Cardiac muscle cell (in vitro differentiated cells and primary cell): ENCODE data around the gene GNAZ. TPM values are rescaled to one million over a fixed set of nuclear protein-coding genes. Genes with fewer than 3 reads are reported as not detected.

Experiments
- DNase-seq, 2 donors: peaks; one replicate each; pipeline versions ENCODE4 v3.0.0 to v3.0.0-alpha.2; 2010 to 2017; ENCODE audit warnings: low read depth in 1 of 2, low spot score in 1 of 2
- H3K27ac ChIP-seq: fragments of 200-600 bp; sonication (generic); 2 replicates; pipeline ENCODE4 v1.5.1; 2016
- H3K27me3 ChIP-seq: fragments of 200-600 bp; sonication (generic); 2 replicates; pipeline ENCODE4 v1.6.0; 2016; ENCODE audit warnings: control low read depth
- H3K36me3 ChIP-seq: fragments of 200-600 bp; sonication (generic); 2 replicates; pipeline ENCODE4 v1.5.1; 2016; ENCODE audit warnings: control low read depth
- H3K4me1 ChIP-seq: fragments of 200-600 bp; sonication (generic); 2 replicates; pipeline ENCODE4 v1.8.1; 2017; ENCODE audit warnings: low read depth, mild to moderate bottlenecking, mixed run types
- H3K4me3 ChIP-seq: fragments of 200-600 bp; sonication (generic); 2 replicates; pipeline ENCODE4 v1.5.1; 2016; ENCODE audit warnings: mild to moderate bottlenecking
- H3K9me3 ChIP-seq: fragments of 200-600 bp; sonication (generic); 2 replicates; pipeline ENCODE4 v1.5.1; 2017; ENCODE audit warnings: low read depth, mild to moderate bottlenecking, control low read depth
- polyA plus RNA-seq: library from polyadenylated mRNA; unstranded; fragments of >200 nt; fragmentation: Nextera tagmentation; extraction: Ambion mirVana; gene quantifications from 2 replicates; pipeline ENCODE4 v1.2.1, GENCODE V29; 2016
- total RNA-seq: library from RNA; depleted of rRNA; stranded (reverse); fragments of >200 nt; gene quantifications from 2 replicates; pipeline ENCODE4 v1.2.3, GENCODE V29; 2016
- TF ChIP-seq, protein P1 (sequence below): IDR thresholded peaks from 2 replicates; pipeline ENCODE4 v1.5.1; 2012; ENCODE audit warnings: low read depth, mild to moderate bottlenecking, low read length

GNAZ gene
- total and polyA plus RNA-seq, 2 experiments from 2014 or later: 1.8 to 3.7 TPM

DNA sequence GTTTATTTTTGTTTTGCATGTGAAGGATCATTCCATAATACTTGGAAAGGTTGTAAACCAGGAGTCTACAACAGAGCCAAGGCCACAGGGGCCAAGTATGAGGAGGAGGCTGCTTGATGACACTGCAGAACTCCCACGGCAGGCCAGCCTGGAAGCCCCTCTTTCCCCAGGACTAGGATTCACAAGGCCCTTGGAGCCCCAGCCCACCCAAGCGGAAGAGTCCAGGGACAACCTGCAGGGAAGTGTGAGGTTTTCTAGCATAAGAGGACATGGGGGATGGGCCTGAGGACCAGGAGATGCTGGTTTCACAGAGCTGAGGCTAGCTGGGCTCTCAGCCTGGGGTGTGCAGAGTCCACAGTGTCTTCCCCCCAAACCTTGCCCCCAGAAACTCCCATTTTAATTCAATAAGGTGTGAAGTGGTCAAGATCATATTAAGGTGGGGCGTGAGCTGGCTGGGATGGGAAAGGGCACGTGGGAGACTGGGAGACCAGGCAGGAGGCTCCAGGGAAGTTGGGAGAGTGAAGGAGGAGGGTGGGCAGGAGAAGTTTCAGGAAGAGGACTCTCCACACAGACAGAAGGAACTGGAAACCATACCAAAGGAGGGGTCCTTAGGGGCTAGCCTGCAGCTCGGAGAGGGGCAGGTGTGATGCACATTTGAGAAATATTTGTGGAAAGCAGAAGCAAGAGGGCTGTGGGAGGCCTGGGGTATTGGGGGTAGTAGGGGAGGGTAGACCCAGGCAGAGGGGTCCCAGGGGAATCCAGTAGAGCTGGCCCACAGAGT lies 12.4 kb downstream of the GNAZ start:
- H3K36me3 ChIP-seq: no peaks in the 10 kb centered on the region
- H3K27ac ChIP-seq: no peak overlapping the region
- no peak for DNase-seq
- TF ChIP-seq, protein P1, sequence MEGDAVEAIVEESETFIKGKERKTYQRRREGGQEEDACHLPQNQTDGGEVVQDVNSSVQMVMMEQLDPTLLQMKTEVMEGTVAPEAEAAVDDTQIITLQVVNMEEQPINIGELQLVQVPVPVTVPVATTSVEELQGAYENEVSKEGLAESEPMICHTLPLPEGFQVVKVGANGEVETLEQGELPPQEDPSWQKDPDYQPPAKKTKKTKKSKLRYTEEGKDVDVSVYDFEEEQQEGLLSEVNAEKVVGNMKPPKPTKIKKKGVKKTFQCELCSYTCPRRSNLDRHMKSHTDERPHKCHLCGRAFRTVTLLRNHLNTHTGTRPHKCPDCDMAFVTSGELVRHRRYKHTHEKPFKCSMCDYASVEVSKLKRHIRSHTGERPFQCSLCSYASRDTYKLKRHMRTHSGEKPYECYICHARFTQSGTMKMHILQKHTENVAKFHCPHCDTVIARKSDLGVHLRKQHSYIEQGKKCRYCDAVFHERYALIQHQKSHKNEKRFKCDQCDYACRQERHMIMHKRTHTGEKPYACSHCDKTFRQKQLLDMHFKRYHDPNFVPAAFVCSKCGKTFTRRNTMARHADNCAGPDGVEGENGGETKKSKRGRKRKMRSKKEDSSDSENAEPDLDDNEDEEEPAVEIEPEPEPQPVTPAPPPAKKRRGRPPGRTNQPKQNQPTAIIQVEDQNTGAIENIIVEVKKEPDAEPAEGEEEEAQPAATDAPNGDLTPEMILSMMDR: no peak
- H3K9me3 ChIP-seq: no peaks in the 10 kb centered on the region
- H3K4me1 ChIP-seq: no peaks in the 10 kb centered on the region
- no peaks in the 10 kb centered on the region for H3K27me3 ChIP-seq
- no peak overlapping the region for H3K4me3 ChIP-seq

DNA sequence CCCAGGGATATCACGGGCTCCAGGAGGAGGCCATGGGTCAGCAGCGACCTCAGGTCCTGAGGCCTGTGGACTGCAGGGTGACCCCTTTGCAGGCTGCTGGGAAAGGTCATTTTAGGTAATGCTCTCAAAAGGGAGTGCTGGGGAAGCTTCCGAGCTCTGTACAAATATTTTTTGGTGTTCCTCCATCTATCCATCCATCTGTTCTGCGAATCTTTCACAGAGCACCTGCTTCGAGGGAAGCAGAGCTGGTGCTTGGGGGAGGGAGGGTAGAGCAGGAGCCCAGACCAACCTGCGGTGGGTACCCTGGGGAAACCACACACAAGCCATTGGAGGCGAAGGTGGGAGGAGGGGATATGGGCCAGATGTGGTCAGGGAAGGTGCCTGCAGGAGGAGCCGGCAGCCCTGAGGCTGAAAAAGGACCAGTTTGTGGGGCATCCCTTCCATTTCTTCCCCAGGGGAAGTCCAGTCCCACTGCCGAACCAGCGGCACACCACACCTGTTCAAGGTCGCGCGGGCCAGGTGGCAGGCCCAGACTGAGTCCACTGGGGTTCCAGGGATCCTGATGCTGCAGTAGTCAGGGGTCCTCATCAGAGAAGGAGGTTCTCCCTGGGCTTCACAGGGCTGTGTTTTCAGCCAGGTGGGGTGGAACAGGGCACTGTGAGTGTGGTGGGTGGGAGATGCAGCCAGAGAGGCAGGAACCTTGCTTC lies 13.1 kb downstream of the GNAZ start:
- TF ChIP-seq, protein P1: no peak
- Histone ChIP-seq H3K4me3 (no peak overlapping the region), H3K4me1 (no peaks in the 10 kb centered on the region), H3K36me3 (no peaks in the 10 kb centered on the region), H3K27ac (no peak overlapping the region), H3K27me3 (no peaks in the 10 kb centered on the region), H3K9me3 (no peaks in the 10 kb centered on the region)
- no peak for DNase-seq

DNA sequence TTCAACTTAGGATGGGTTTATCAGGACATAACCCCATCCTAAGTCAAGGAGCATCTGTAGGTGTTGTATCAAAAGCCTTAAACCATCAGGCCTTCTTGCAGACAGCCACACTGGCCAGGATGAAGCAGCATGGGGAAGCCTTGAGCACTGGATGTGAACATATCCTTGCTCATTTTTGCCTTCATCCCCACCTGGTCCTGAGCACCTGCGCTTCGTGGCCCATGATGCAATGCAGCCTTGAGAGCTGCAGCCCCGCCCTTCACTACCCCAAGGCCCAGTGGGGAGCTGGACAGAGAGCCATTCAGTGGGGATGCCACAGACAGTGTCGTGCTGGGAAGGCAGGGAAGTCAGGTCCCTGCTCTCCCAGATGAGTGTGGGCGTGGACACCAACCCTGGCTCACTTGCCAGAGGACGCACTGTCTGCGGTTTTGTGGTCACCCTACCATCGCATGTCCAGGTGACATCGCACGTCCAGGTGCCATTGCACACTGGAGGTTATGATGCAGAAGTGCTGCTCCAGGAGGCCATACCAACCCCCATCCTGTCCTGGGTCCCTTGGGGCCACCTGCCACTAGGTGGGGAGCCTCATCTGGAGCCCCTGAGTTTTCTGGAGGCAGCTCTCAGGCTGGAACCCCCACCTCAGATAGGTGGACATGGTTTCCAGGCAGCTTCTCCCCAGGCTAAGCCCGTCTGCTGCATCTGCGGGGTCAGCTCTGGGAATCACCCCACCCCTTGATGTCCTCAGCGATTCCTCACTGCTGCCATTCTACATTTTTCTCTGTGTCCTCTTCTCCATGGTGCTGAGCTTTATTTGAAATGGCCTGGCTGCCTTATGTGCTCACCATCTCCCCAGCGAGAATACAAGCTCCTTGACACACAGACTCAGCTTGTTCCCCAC lies 14.4 kb downstream of the GNAZ start:
- TF ChIP-seq, protein P1: no peak
- Histone ChIP-seq H3K9me3 (no peaks in the 10 kb centered on the region), H3K4me1 (no peaks in the 10 kb centered on the region), H3K4me3 (no peak overlapping the region), H3K36me3 (no peaks in the 10 kb centered on the region), H3K27ac (no peak overlapping the region), H3K27me3 (no peaks in the 10 kb centered on the region)
- DNase-seq: no peak

DNA sequence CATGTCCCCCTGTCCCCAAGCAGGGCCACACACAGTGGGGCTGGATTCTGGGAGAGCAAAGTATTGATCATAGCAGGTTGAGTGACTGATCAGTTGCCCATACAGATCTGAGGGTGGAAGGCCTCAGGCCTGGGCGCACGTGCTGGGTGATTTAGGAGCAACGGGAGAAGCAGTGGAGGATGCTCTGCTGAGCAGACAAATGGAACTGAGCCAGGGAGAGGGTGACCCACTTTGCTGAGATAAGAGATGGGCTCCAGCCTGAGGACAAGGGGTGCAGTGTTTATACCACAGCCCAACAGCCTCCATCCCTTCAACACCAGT lies 15.0 kb downstream of the GNAZ start:
- Histone ChIP-seq H3K4me3 (no peak overlapping the region), H3K27me3 (no peaks in the 10 kb centered on the region), H3K9me3 (no peaks in the 10 kb centered on the region), H3K4me1 (no peaks in the 10 kb centered on the region), H3K27ac (no peak overlapping the region), H3K36me3 (no peaks in the 10 kb centered on the region)
- TF ChIP-seq, protein P1: no peak
- no peak for DNase-seq

DNA sequence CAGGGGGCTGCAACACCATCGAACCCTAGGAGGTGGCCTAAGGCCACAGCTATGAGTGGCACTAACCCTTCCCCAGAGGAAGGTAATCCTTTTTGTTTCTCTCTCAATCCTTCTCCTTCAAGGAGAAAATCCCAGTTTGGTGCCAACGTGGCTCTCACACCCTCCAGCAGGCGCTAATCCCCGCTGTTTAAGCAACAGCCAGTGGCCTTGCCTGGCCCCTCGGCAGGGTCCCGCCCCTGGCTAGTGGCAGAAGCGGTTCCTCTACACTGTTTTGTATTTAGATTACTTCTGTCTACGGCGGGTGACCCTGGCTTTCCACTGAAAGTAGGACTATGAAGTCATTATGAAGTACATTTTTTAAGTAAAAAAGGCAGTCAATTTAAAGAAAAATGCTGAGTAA lies 15.5 kb downstream of the GNAZ start:
- no peak for DNase-seq
- Histone ChIP-seq H3K4me3 (no peak overlapping the region), H3K36me3 (no peaks in the 10 kb centered on the region), H3K27me3 (no peaks in the 10 kb centered on the region), H3K4me1 (no peaks in the 10 kb centered on the region), H3K27ac (no peak overlapping the region), H3K9me3 (no peaks in the 10 kb centered on the region)
- TF ChIP-seq, protein P1: no peak
